HepG2 (cell line): Measurements from ENCODE around the gene GYS1. TPM values are rescaled to one million over a fixed set of nuclear protein-coding genes. Genes with fewer than 3 reads are reported as not detected.

Experiments
- ARNT ChIP-seq: fragments of 450-650 bp; IDR thresholded peaks from 2 replicates; pipeline ENCODE4 v1.6.1; 2017
- GATAD2A ChIP-seq: IDR thresholded peaks from 2 replicates; pipeline ENCODE4 v1.6.1; 2016
- GPN1 ChIP-seq: sonication (generic); formaldehyde crosslinking; IDR thresholded peaks from 2 replicates; pipeline ENCODE4 v1.5.1; 2020; ENCODE audit warnings: missing genetic modification reagents, borderline replicate concordance
- HDAC6 ChIP-seq: fragments of 200-600 bp; sonication (generic); IDR thresholded peaks from 2 replicates; pipeline ENCODE4 v1.7.0; 2017; ENCODE audit warnings: mild to moderate bottlenecking, antibody characterized with exemption, low read length, low read depth
- KDM3A ChIP-seq: IDR thresholded peaks from 2 replicates; pipeline ENCODE4 v1.6.1; 2018; ENCODE audit warnings: low read depth, missing compliant biosample characterization
- MEIS1 ChIP-seq: sonication (generic); formaldehyde crosslinking; IDR thresholded peaks from 2 replicates; pipeline ENCODE4 v1.9.0; 2021; ENCODE audit warnings: mild to moderate bottlenecking, missing genetic modification reagents, moderate library complexity, borderline replicate concordance
- NRL ChIP-seq: sonication (generic); formaldehyde crosslinking; IDR thresholded peaks from 2 replicates; pipeline ENCODE4 v1.5.0; 2020; ENCODE audit warnings: missing genetic modification reagents, mild to moderate bottlenecking, moderate library complexity, borderline replicate concordance
- RBFOX2 ChIP-seq: fragments of 200-400 bp; formaldehyde crosslinking; IDR thresholded peaks from 2 replicates; pipeline ENCODE4 v1.6.1; 2017; ENCODE audit warnings: low read depth, mild to moderate bottlenecking, low read length
- SALL1 ChIP-seq: sonication (generic); formaldehyde crosslinking; IDR thresholded peaks from 2 replicates; pipeline ENCODE4 v1.8.0; 2022; ENCODE audit warnings: mild to moderate bottlenecking, missing genetic modification reagents
- SMARCC2 ChIP-seq: fragments of 450-650 bp; IDR thresholded peaks from 2 replicates; pipeline ENCODE4 v1.6.1; 2017; ENCODE audit warnings: antibody characterized with exemption, mild to moderate bottlenecking
- SP1 ChIP-seq, 2 experiments: fragments of 450-650 bp in 1 of 2; sonication (generic) in 1 of 2; formaldehyde crosslinking in 1 of 2; IDR thresholded peaks; 2 replicates each; pipeline versions ENCODE4 v1.4.0 to v1.6.1; 2016 to 2020; ENCODE audit warnings: missing genetic modification reagents in 1 of 2
- SRF ChIP-seq: IDR thresholded peaks from 2 replicates; pipeline ENCODE4 v1.6.1; 2011; ENCODE audit warnings: mild to moderate bottlenecking, low read depth, low read length, moderate library complexity
- ZFX ChIP-seq: sonication (generic); formaldehyde crosslinking; IDR thresholded peaks from 2 replicates; pipeline ENCODE4 v1.4.0; 2020; ENCODE audit warnings: mild to moderate bottlenecking, low read depth, missing genetic modification reagents, moderate library complexity
- ZKSCAN1 ChIP-seq: fragments of 150-350 bp; IDR thresholded peaks from 2 replicates; pipeline ENCODE4 v1.6.1; 2014; ENCODE audit warnings: low read length
- ZNF143 ChIP-seq: sonication (generic); formaldehyde crosslinking; IDR thresholded peaks from 2 replicates; pipeline ENCODE4 v1.4.0; 2020; ENCODE audit warnings: missing genetic modification reagents
- ZNF205 ChIP-seq: IDR thresholded peaks from 2 replicates; pipeline ENCODE4 v1.6.1; 2018; ENCODE audit warnings: missing biosample characterization, missing genetic modification reagents
- ZNF264 ChIP-seq: sonication (generic); formaldehyde crosslinking; IDR thresholded peaks from 2 replicates; pipeline ENCODE4 v1.4.0; 2020; ENCODE audit warnings: missing genetic modification reagents
- ZNF430 ChIP-seq: sonication (generic); formaldehyde crosslinking; IDR thresholded peaks from 2 replicates; pipeline ENCODE4 v1.9.0; 2021; ENCODE audit warnings: mild to moderate bottlenecking, missing genetic modification reagents
- ZNF569 ChIP-seq: sonication (generic); formaldehyde crosslinking; IDR thresholded peaks from 2 replicates; pipeline ENCODE4 v1.5.0; 2020; ENCODE audit warnings: mild to moderate bottlenecking, missing genetic modification reagents, moderate library complexity, borderline replicate concordance
- ZNF589 ChIP-seq: sonication (generic); formaldehyde crosslinking; conservative IDR thresholded peaks from 2 replicates; pipeline ENCODE4 v1.8.0; 2022; ENCODE audit warnings: mild to moderate bottlenecking, moderate library complexity, missing genetic modification reagents
- ZNF616 ChIP-seq: sonication (generic); formaldehyde crosslinking; IDR thresholded peaks from 2 replicates; pipeline ENCODE4 v1.5.0; 2020; ENCODE audit warnings: low read depth, mild to moderate bottlenecking, missing genetic modification reagents
- polyA plus RNA-seq, 8 experiments: library from polyadenylated mRNA; depleted of rRNA in 3 of 8; stranded (reverse) in 7 of 8; unstranded in 1 of 8; fragments of >200 nt; fragmentation: Illumina TruSeq in 4 of 8; extraction: Trizol in 4 of 8; gene quantifications; 2 replicates each; pipeline versions ENCODE4 v1.2.1 to v1.2.3, GENCODE V29; 2011 to 2016; ENCODE audit warnings: low read depth in 4 of 8, missing spikeins in 1 of 8, mixed read lengths in 1 of 8; ENCODE audit not compliant: insufficient read depth in 1 of 8
- total RNA-seq, 5 experiments: library from RNA; depleted of rRNA; stranded (reverse); fragments of >200 nt; fragmentation: Illumina TruSeq; extraction: Trizol; gene quantifications; 2 replicates each; pipeline ENCODE4 v1.2.3, GENCODE V29; 2016; ENCODE audit warnings: low read depth in 1 of 5
- TF ChIP-seq, protein P1 (sequence below): fragments of 450-650 bp; IDR thresholded peaks from 2 replicates; pipeline ENCODE4 v1.6.1; 2016
- TF ChIP-seq, protein P2 (sequence below): sonication (generic); formaldehyde crosslinking; IDR thresholded peaks from 2 replicates; pipeline ENCODE4 v1.4.0; 2020; ENCODE audit warnings: missing genetic modification reagents
- TF ChIP-seq, protein P3 (sequence below): sonication (generic); formaldehyde crosslinking; IDR thresholded peaks from 2 replicates; pipeline ENCODE4 v1.5.1; 2020; ENCODE audit warnings: mild to moderate bottlenecking, missing genetic modification reagents, moderate library complexity

Gene GYS1
- total and polyA plus RNA-seq, 2 of the 13 experiments (the other 11 are each of a cell fraction or from before 2014, with no cell fraction given), result 18.4 to 42.1 TPM

GRCh38 chr19:48946463-48947257, 46.4 kb downstream of the GYS1 start (continued):
- TF ChIP-seq SMARCC2 (no peak), GATAD2A (CRISPR knock-in tag) (no peak), ZNF589 (CRISPR knock-in tag) (no peak), SALL1 (CRISPR knock-in tag) (0 out of 2 replicates have a peak, but pooled peaks have one; percentile 15), ZNF205 (CRISPR knock-in tag) (no peak), ZFX (peak; percentile 34; the same call in 1 of the 2 replicates), SP1 (IDR thresholded peaks at IDR 0.05) (no peak), SP1 (CRISPR knock-in tag; IDR thresholded peaks at IDR 0.05) (no peak), ZNF569 (no peak), ZKSCAN1 (no peak), RBFOX2 (no peak), ZNF264 (CRISPR knock-in tag) (no peak), KDM3A (CRISPR knock-in tag) (no peak), NRL (CRISPR knock-in tag) (peak; percentile 48; the same call in 1 of the 2 replicates), ZNF616 (CRISPR knock-in tag) (no peak), ARNT (no peak), GPN1 (no peak), ZNF430 (CRISPR knock-in tag) (peak; percentile 56; the same call in 1 of the 2 replicates), ZNF143 (CRISPR knock-in tag) (no peak), SRF (no peak), MEIS1 (CRISPR knock-in tag) (0 out of 2 replicates have a peak, but pooled peaks have one; percentile 42), HDAC6 (no peak)
- TF ChIP-seq, protein P1, sequence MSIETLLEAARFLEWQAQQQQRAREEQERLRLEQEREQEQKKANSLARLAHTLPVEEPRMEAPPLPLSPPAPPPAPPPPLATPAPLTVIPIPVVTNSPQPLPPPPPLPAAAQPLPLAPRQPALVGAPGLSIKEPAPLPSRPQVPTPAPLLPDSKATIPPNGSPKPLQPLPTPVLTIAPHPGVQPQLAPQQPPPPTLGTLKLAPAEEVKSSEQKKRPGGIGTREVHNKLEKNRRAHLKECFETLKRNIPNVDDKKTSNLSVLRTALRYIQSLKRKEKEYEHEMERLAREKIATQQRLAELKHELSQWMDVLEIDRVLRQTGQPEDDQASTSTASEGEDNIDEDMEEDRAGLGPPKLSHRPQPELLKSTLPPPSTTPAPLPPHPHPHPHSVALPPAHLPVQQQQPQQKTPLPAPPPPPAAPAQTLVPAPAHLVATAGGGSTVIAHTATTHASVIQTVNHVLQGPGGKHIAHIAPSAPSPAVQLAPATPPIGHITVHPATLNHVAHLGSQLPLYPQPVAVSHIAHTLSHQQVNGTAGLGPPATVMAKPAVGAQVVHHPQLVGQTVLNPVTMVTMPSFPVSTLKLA, result 0 out of 2 replicates have a peak, but pooled peaks have one; percentile 20
- TF ChIP-seq, protein P2, sequence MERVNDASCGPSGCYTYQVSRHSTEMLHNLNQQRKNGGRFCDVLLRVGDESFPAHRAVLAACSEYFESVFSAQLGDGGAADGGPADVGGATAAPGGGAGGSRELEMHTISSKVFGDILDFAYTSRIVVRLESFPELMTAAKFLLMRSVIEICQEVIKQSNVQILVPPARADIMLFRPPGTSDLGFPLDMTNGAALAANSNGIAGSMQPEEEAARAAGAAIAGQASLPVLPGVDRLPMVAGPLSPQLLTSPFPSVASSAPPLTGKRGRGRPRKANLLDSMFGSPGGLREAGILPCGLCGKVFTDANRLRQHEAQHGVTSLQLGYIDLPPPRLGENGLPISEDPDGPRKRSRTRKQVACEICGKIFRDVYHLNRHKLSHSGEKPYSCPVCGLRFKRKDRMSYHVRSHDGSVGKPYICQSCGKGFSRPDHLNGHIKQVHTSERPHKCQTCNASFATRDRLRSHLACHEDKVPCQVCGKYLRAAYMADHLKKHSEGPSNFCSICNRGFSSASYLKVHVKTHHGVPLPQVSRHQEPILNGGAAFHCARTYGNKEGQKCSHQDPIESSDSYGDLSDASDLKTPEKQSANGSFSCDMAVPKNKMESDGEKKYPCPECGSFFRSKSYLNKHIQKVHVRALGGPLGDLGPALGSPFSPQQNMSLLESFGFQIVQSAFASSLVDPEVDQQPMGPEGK (CRISPR knock-in tag), result peak; percentile 16; the same call in 1 of the 2 replicates
- TF ChIP-seq, protein P3, sequence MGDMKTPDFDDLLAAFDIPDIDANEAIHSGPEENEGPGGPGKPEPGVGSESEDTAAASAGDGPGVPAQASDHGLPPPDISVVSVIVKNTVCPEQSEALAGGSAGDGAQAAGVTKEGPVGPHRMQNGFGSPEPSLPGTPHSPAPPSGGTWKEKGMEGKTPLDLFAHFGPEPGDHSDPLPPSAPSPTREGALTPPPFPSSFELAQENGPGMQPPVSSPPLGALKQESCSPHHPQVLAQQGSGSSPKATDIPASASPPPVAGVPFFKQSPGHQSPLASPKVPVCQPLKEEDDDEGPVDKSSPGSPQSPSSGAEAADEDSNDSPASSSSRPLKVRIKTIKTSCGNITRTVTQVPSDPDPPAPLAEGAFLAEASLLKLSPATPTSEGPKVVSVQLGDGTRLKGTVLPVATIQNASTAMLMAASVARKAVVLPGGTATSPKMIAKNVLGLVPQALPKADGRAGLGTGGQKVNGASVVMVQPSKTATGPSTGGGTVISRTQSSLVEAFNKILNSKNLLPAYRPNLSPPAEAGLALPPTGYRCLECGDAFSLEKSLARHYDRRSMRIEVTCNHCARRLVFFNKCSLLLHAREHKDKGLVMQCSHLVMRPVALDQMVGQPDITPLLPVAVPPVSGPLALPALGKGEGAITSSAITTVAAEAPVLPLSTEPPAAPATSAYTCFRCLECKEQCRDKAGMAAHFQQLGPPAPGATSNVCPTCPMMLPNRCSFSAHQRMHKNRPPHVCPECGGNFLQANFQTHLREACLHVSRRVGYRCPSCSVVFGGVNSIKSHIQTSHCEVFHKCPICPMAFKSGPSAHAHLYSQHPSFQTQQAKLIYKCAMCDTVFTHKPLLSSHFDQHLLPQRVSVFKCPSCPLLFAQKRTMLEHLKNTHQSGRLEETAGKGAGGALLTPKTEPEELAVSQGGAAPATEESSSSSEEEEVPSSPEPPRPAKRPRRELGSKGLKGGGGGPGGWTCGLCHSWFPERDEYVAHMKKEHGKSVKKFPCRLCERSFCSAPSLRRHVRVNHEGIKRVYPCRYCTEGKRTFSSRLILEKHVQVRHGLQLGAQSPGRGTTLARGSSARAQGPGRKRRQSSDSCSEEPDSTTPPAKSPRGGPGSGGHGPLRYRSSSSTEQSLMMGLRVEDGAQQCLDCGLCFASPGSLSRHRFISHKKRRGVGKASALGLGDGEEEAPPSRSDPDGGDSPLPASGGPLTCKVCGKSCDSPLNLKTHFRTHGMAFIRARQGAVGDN, result peak; percentile 90
